IgD-negative memory B cell (primary cell): Measurements from ENCODE around the gene ADAMTS20. TPM values are rescaled to one million over a fixed set of nuclear protein-coding genes. Genes with fewer than 3 reads are reported as not detected.
"Not testable (repeated sequence)": the region's sequence is repeated elsewhere in the genome, so short reads cannot be mapped to it uniquely, and the experiment has no call there.

ENCODE experiments used
- H3K27ac Mint-ChIP-seq, 3 donors: one replicate each; pipeline ENCODE4 v1.8.0; 2020 to 2022; ENCODE audit warnings: mild to moderate bottlenecking in 3 of 3, mixed read lengths in 3 of 3, moderate library complexity in 1 of 3
- H3K27me3 Mint-ChIP-seq: one replicate; pipeline ENCODE4 v1.8.0; 2021; ENCODE audit warnings: mixed read lengths
- H3K36me3 Mint-ChIP-seq: one replicate; pipeline ENCODE4 v1.8.0; 2020; ENCODE audit warnings: mild to moderate bottlenecking, mixed read lengths
- H3K4me1 Mint-ChIP-seq, 3 donors: one replicate each; pipeline ENCODE4 v1.8.0; 2020 to 2022; ENCODE audit warnings: mixed read lengths in 3 of 3, mild to moderate bottlenecking in 1 of 3
- H3K4me3 Mint-ChIP-seq, 4 donors: one replicate each; pipeline ENCODE4 v1.8.0; 2020 to 2022; ENCODE audit warnings: mild to moderate bottlenecking in 4 of 4, mixed read lengths in 4 of 4, moderate library complexity in 3 of 4
- H3K9me3 Mint-ChIP-seq, 3 donors: one replicate each; pipeline ENCODE4 v1.8.0; 2020 to 2021; ENCODE audit warnings: mixed read lengths in 3 of 3, mild to moderate bottlenecking in 1 of 3
- polyA plus RNA-seq: library from polyadenylated mRNA; unstranded; fragments of 300-500 nt; fragmentation: Illumina TruSeq; gene quantifications from one replicate; pipeline ENCODE4 v1.2.3, GENCODE V29; 2021

ADAMTS20 gene
- polyA plus RNA-seq, 1 donor from 2014 or later: not detected

GRCh38 chr12:43357141-43357540, 194.9 kb downstream of the ADAMTS20 start:
- no peaks in the 10 kb centered on the region for H3K27me3 Mint-ChIP-seq

GRCh38 chr12:43352001-43352400, 200.0 kb downstream of the ADAMTS20 start:
- H3K4me3 Mint-ChIP-seq: no peak overlapping the region
- no peaks in the 10 kb centered on the region for H3K9me3 Mint-ChIP-seq
- H3K27ac Mint-ChIP-seq: no peak overlapping the region
- H3K36me3 Mint-ChIP-seq: no peaks in the 10 kb centered on the region
- peaks cover 0 to 1% (median 0%) of the 10 kb centered on the region in 3 donors for H3K4me1 Mint-ChIP-seq
- H3K27me3 Mint-ChIP-seq: no peaks in the 10 kb centered on the region

More at GRCh38 chr12:43357141-43357540, 194.9 kb downstream of the ADAMTS20 start:
- Mint-ChIP-seq H3K4me1 (no peaks in the 10 kb centered on the region), H3K4me3 (no peak overlapping the region), H3K9me3 (peaks cover 0 to 3% (median 0%) of the 10 kb centered on the region in 3 donors), H3K36me3 (no peaks in the 10 kb centered on the region), H3K27ac (no peak overlapping the region)

- H3K27ac Mint-ChIP-seq: no peak overlapping the region
- no peaks in the 10 kb centered on the region for H3K36me3 Mint-ChIP-seq
- H3K27me3 Mint-ChIP-seq: no peaks in the 10 kb centered on the region
- peaks cover 0 to 10% (median 4%) of the 10 kb centered on the region in 3 donors for H3K9me3 Mint-ChIP-seq
- H3K4me1 Mint-ChIP-seq: peaks cover 0 to 1% (median 0%) of the 10 kb centered on the region in 3 donors
- no peak overlapping the region for H3K4me3 Mint-ChIP-seq
These were observed 202.1 kb downstream of the ADAMTS20 start for GRCh38 chr12:43349863-43350262.

GRCh38 chr12:43348221-43348620, 203.8 kb downstream of the ADAMTS20 start:
- Mint-ChIP-seq H3K4me1 (peaks cover 0 to 1% (median 0%) of the 10 kb centered on the region in 3 donors), H3K9me3 (peaks cover 5 to 19% (median 6%) of the 10 kb centered on the region in 3 donors), H3K36me3 (no peaks in the 10 kb centered on the region), H3K27ac (no peak overlapping the region), H3K27me3 (no peaks in the 10 kb centered on the region), H3K4me3 (no peak overlapping the region)

GRCh38 chr12:43347026-43347425, 205.0 kb downstream of the ADAMTS20 start:
- Mint-ChIP-seq H3K4me3 (no peak overlapping the region), H3K4me1 (peaks cover 0 to 1% (median 0%) of the 10 kb centered on the region in 3 donors), H3K27ac (no peak overlapping the region), H3K36me3 (no peaks in the 10 kb centered on the region), H3K9me3 (peaks cover 6 to 19% (median 6%) of the 10 kb centered on the region in 3 donors), H3K27me3 (no peaks in the 10 kb centered on the region)

GRCh38 chr12:43345023-43345422, 207.0 kb downstream of the ADAMTS20 start:
- H3K36me3 Mint-ChIP-seq: no peaks in the 10 kb centered on the region
- no peaks in the 10 kb centered on the region for H3K27me3 Mint-ChIP-seq
- no peaks in the 10 kb centered on the region for H3K4me1 Mint-ChIP-seq
- H3K9me3 Mint-ChIP-seq: peaks cover 6 to 19% (median 6%) of the 10 kb centered on the region in 3 donors
- H3K4me3 Mint-ChIP-seq: no peak overlapping the region
- no peak overlapping the region for H3K27ac Mint-ChIP-seq

GRCh38 chr12:43341785-43342313, 210.2 kb downstream of the ADAMTS20 start:
- H3K27ac Mint-ChIP-seq, H3K36me3 Mint-ChIP-seq, H3K4me1 Mint-ChIP-seq, H3K27me3 Mint-ChIP-seq, H3K4me3 Mint-ChIP-seq: not testable (repeated sequence)
- H3K9me3 Mint-ChIP-seq: peaks cover 6 to 19% (median 6%) of the 10 kb centered on the region in 3 donors

GRCh38 chr12:43338848-43339526, 213.0 kb downstream of the ADAMTS20 start:
- Mint-ChIP-seq H3K4me3 (no peak overlapping the region), H3K4me1 (peaks cover 0 to 6% (median 2%) of the 10 kb centered on the region in 3 donors)

GRCh38 chr12:43337571-43338444, 214.2 kb downstream of the ADAMTS20 start:
- H3K27me3 Mint-ChIP-seq: no peaks in the 10 kb centered on the region
- peaks cover 0 to 6% (median 2%) of the 10 kb centered on the region in 3 donors for H3K4me1 Mint-ChIP-seq
- no peaks in the 10 kb centered on the region for H3K36me3 Mint-ChIP-seq
- H3K9me3 Mint-ChIP-seq: no peaks in the 10 kb centered on the region
- H3K4me3 Mint-ChIP-seq: no peak overlapping the region
- no peak overlapping the region for H3K27ac Mint-ChIP-seq

More at GRCh38 chr12:43338848-43339526, 213.0 kb downstream of the ADAMTS20 start:
- H3K27ac Mint-ChIP-seq: no peak overlapping the region
- H3K36me3 Mint-ChIP-seq: no peaks in the 10 kb centered on the region
- H3K27me3 Mint-ChIP-seq: no peaks in the 10 kb centered on the region
- peaks cover 2 to 3% (median 2%) of the 10 kb centered on the region in 3 donors for H3K9me3 Mint-ChIP-seq

- Mint-ChIP-seq H3K4me1 (peaks cover 0 to 6% (median 2%) of the 10 kb centered on the region in 3 donors), H3K27me3 (no peaks in the 10 kb centered on the region), H3K9me3 (peaks cover 0 to under 1% (median 0%) of the 10 kb centered on the region in 3 donors), H3K36me3 (no peaks in the 10 kb centered on the region), H3K4me3 (no peak overlapping the region), H3K27ac (no peak overlapping the region)
These were observed 214.9 kb downstream of the ADAMTS20 start for GRCh38 chr12:43336962-43337555.

GRCh38 chr12:43333644-43334043, 218.4 kb downstream of the ADAMTS20 start:
- H3K4me1 Mint-ChIP-seq: peaks cover 0 to 3% (median 0%) of the 10 kb centered on the region in 3 donors
- H3K27me3 Mint-ChIP-seq: peaks cover 2% of the 10 kb centered on the region
- H3K4me3 Mint-ChIP-seq: no peak overlapping the region
- H3K36me3 Mint-ChIP-seq: no peaks in the 10 kb centered on the region
- peaks cover 0 to 3% (median 0%) of the 10 kb centered on the region in 3 donors for H3K9me3 Mint-ChIP-seq
- no peak overlapping the region for H3K27ac Mint-ChIP-seq

GRCh38 chr12:43332977-43333640, 218.9 kb downstream of the ADAMTS20 start:
- Mint-ChIP-seq H3K36me3 (no peaks in the 10 kb centered on the region), H3K4me3 (no peak overlapping the region), H3K27me3 (peaks cover 2% of the 10 kb centered on the region), H3K9me3 (peaks cover 0 to 3% (median 0%) of the 10 kb centered on the region in 3 donors), H3K4me1 (no peaks in the 10 kb centered on the region), H3K27ac (no peak overlapping the region)

- Mint-ChIP-seq H3K27ac (no peak overlapping the region), H3K4me3 (no peak overlapping the region), H3K4me1 (no peaks in the 10 kb centered on the region), H3K27me3 (peaks cover 2% of the 10 kb centered on the region), H3K36me3 (no peaks in the 10 kb centered on the region), H3K9me3 (peaks cover 0 to 3% (median 0%) of the 10 kb centered on the region in 3 donors)
These were observed 220.1 kb downstream of the ADAMTS20 start for GRCh38 chr12:43331935-43332334.

GRCh38 chr12:43329375-43329774, 222.6 kb downstream of the ADAMTS20 start:
- Mint-ChIP-seq H3K27me3 (peaks cover 2% of the 10 kb centered on the region), H3K36me3 (no peaks in the 10 kb centered on the region), H3K9me3 (peaks cover 0 to 3% (median 0%) of the 10 kb centered on the region in 3 donors), H3K4me1 (peaks cover 0 to 4% (median 1%) of the 10 kb centered on the region in 3 donors), H3K27ac (no peak overlapping the region), H3K4me3 (no peak overlapping the region)
